NCI-H1092 treated with DMSO at 0.1 percent for 48 hours (cell line): ENCODE results near the gene MYO18A.
"Not testable (repeated sequence)": the region's sequence is repeated elsewhere in the genome, so short reads cannot be mapped to it uniquely, and the experiment has no call there.

Experiments
- DNase-seq: peaks from one replicate; lab custom pipeline; 2025; lab: John Stamatoyannopoulos, UW

The MYO18A gene

DNA sequence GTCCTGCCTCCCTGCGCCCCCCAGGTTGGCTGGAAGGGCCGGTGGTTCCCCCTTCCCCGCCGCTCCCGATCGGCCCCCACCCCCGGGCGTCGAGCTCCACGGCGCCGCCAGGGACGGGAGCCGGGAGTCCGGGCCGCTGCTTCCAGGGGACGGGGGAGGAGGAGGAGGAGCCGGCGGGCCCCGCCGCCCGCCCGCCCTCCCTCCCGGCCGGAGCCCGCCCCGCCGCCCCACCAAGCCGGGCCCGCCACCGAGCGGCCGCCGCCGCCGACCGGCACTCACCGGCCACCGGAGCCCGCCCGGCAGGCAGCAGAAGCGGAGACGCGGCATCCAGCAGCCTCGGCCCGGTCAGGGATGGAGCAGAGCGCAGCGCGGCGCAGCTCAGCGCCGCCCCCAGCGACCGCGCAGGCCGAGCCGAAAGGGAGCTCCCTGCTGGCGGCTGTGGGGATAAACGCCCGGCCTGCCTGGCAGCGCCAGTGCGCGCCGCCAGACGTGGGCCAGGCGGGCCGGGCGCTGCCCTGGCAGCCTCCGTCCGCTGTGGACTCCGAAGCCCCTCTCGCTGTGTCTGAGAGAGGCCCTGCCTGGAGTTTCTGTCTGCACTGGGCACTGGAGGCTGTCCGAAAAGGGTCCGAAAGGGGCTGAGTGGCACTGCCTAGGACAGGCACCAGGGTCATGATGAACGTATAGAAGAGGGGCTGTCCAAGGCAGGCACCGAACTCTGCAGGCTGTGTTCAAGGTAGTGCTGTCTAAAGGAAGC lies at the start of gene MYO18A:
Gene MYO18A (minus strand): TSS at position 365 of the 754 bp plus-strand sequence. CDS start 13,458 bp downstream, outside the sequence.
- peak; percentile 76 for DNase-seq

GRCh38 chr17:29225396-29225795 lies 45.2 kb upstream of the MYO18A start:
- DNase-seq = no peak

- DNase-seq = not testable (repeated sequence)
Measured at GRCh38 chr17:29221338-29221737, 41.1 kb upstream of the MYO18A start.

DNA sequence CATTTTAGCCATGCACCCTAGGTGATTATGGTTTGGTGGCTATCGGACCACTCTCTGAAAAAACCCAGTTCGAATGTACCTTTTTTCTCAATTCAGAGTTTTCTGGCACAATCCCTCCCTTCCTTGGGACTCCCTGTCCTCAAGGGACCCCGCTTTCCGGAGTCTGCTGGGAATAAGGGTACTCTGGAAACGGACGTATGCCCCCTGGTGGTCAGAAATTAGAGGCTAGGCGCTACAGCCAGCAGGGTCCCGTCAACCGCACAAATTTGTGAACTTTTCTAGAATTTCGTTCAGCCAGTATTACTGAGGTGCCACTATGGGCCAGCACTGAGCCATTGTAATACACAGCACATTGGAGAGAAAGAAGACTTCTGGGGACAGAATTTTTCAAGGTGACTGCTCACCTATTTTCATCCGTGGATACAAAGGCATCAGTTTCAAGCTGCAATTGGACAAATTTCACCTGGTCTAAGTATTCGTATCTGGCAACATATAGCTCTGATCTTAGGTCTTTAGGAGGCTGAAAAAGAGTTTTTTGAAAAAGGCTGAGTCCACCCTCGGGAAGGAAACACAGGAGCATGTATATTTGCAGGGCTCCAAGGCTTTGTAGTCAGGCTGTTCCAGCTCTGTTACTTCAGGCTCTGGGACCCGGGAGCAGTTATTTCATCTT lies 39.3 kb upstream of the MYO18A start:
- peak; percentile 60 for DNase-seq

GRCh38 chr17:29216856-29217255 lies 36.7 kb upstream of the MYO18A start:
- no peak for DNase-seq

GRCh38 chr17:29216181-29216580 lies 36.0 kb upstream of the MYO18A start:
- no peak for DNase-seq

GRCh38 chr17:29215717-29216116 lies 35.5 kb upstream of the MYO18A start:
- no peak for DNase-seq

DNA sequence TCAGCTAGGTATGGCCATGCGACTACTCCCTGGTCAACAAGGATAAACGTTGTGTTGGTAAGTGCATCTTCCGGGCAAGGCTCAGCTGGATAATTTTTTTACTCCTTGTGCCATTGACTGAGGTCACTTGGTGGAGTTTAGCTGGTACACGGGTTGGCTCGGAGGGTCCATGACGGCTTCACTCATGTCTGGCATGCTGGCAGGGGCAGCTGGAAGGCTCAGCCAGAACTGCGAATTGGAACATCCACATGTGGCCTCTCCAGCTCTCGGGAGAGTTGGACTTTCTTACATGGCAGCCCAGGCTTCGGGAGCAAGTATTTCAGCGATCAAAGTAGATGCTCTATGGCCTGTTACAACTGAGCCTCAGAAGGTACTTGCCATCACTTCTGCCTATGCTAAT lies 35.0 kb upstream of the MYO18A start:
- no peak for DNase-seq

DNA sequence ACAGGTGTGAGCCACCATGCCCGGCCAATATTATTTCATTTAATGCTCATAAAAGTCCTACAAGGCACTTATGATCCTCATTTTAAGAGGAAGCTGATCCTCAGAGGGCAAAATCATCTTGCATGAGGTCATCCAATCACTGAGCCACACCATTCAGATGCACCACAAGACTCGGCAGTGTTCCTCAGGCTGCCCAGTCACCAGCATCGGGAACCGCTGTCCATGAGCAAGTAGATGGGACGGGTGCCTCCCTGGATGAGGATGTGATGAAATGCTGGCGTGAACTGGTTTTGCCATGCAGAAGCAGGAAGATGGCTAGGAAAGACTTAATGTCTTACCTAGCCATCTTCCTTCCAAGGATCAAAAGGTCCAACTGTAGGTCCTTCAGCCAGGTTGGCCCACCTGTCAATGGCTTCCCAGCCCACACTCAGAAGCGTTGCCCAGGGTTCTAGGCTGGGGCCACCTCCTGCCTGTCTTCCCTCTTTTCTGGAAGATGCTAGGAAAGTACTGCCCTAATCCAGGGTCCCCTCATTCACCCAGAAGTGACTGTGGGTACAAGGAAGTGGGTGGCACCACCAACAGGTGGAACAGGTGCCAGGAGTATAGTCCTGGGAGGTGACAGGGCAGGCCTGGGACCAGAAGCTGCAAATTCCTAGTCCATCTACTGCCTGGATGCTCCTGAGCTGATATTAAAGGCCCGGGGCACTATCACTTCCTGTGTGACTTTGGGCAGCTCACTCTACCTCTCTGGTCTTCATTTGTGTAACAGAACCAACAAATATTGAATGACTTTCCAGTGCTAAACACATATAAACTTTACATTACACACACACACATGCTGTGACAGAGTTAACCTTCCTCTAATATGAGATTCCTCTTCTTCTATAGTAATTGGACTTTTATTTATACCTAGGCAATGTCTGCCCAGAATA lies 34.3 kb upstream of the MYO18A start:
- DNase-seq = no peak

GRCh38 chr17:29212681-29213121 lies 32.5 kb upstream of the MYO18A start:
- no peak for DNase-seq

DNA sequence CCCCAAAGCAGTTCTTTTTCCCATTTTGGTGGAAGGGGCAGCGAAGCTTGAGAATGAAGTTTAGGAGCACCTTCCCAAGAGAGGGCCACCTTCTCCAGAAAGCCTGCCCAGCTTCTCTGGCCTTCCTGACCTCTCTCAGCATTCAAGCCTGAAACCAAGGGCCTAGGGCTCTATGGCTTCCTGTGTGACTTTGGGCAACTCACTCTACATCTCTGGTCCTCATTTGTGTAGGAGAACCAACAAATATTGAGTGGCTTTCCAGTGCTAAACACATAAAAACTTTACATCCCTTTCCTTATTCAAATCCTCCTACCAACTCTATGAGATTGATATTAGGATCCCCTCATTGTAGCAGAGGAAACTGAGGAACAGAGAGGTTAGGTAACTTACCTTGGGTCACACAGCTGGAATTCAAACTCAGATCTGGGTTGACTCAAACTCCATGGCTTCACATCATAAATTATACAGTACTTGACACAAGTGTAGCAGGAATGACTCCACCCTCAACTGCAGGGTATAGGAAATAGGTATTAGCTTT lies 32.0 kb upstream of the MYO18A start:
- DNase-seq = no peak

- no peak for DNase-seq
Measured at GRCh38 chr17:29210879-29211278, 30.7 kb upstream of the MYO18A start.

DNA sequence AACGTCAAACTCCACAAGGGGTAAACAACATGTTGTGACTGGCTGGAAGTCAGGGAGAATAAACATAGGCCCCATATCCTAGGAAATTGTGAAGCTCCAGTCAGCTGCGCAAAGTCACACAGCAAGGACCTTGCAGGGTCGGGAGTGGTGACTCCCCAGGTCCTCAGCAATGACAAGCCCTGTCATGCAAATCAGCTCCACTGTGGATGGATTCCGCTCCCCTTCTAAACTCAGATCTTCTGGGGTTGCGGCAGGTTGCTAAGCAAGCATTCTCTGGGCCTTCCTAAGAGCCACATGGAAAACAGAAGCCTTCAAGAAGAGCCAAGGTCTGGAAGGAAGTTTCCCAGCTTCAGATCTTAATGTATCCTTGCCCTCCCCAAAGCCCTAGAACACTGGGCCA lies 28.9 kb upstream of the MYO18A start:
- DNase-seq = no peak

DNA sequence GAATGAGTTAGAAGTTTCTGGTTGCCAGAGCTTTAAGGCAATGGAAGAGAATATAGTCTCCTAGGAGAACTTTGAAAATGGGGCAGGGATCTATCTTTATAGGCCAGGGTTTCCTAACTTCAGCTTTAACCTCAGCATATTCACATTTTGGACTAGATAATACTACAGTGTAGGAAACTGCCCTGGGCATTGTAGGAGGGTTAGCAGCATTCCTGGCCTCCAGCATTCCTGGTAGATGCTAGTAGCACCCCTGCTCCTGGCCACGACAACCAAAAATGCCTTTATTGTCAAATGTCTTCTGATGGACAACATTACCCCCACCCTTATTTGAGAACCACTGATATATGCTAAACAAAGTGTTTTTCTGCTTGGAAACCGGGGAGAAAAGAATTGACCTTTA lies 27.8 kb upstream of the MYO18A start:
- no peak for DNase-seq

- DNase-seq = no peak
Measured at GRCh38 chr17:29205047-29205446, 24.8 kb upstream of the MYO18A start.

- not testable (repeated sequence) for DNase-seq
Measured at GRCh38 chr17:29204068-29204804, 24.0 kb upstream of the MYO18A start.

- DNase-seq = no peak
Measured at GRCh38 chr17:29197516-29198272, 17.5 kb upstream of the MYO18A start.

DNA sequence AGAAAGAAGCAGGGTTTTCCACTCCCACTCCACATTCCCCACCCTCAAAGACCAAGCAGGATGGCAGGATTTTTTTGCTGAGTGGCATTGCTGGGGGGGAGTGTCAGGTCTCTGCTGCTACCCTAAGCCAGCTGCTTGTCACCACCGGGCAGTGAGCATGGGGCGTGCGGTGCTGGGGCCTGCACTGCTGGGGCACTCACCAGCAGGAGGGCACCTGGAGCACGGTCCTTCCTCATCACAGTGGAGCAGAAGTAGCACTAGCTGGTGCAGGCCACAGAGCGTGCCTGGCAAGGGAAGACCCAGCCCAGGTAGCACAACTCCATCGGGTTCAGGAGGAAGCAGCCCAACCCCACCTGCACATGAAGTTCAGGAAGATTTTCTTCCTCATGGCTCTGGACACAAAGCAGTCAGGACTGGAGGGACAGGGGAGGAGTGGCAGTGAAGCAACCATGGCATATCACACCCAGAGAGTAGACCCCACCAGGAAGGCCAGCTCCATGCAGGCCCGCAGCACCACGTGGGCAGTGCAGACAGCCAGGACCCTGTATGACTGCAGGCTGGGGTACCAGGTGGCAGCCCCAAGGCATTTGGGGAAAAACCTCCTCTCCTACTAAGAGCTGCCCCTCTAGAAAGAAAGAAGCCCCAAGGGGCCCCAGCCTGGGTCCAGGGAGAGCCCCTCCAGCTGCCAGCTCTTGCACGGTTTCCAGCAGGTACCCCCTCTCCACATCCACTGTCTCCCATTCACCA lies 16.7 kb upstream of the MYO18A start:
- no peak for DNase-seq

DNA sequence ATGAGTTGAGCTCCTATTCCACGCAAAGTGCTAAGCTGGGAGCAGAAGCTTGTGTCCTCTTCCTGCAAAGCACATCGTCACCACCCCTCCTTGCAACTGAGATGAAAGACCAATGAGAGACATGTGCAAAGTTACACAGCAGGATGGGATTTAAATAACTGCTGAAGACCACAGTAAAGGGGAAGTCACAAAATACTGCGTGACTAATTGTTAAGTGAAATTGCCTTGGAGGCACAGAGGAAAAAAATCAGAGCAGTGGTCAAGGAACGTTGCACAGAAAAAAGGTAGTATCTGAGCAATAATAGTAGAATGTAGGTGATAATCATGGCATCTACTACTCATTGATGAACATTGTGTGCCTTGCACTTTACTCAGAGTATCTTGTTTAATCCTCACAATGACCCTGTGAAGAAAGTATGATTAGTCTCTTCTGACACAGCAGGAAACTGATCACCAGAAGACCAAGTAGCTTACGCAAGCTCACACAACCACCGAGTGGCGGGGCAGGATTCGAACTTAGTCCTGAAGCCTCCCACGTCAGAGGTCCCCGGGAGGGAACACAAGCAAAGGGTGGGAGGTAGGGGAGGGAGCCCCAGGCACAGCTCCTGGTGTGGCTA lies 15.4 kb upstream of the MYO18A start:
- DNase-seq = no peak
